HG03469 (cell line): ENCODE data around the gene GRID2.

ENCODE experiments used
- ATAC-seq: cut with Tn5 transposase; IDR thresholded peaks from one replicate; pipeline ENCODE4 v1.9.1; 2021; ENCODE audit warnings: mild to moderate bottlenecking, moderate library complexity, moderate number of reproducible peaks; ENCODE audit not compliant: unreplicated experiment

GRID2 gene

DNA sequence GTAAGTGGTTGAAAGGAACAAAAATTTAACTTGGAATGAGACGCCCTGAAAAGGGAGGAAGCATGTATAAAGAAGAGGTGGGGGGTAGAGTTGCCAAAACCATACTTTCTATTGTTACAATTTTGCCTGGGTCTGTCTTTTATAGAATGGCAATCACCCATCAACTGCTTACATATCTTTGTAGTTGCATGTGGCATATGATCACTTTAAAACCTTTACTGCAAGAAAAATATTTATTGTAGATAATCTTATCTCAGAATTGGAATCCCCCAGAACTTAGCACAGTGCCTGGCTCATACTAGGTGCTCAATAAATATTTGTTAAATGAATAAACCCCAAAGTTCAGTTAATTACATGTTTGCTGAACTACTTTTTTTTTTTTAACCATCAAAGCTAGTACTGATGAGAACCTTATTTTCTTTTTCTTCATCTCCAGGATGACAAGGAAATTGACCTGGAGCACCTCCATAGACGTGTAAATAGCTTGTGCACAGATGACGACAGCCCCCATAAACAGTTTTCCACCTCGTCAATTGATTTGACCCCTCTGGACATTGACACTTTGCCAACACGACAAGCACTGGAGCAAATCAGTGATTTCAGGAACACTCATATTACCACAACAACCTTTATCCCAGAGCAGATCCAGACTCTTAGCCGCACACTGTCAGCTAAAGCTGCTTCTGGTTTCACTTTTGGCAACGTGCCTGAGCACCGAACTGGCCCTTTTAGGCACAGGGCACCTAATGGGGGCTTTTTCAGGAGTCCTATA, 1468.1 kb downstream of the GRID2 start:
- ATAC-seq: no peak

DNA sequence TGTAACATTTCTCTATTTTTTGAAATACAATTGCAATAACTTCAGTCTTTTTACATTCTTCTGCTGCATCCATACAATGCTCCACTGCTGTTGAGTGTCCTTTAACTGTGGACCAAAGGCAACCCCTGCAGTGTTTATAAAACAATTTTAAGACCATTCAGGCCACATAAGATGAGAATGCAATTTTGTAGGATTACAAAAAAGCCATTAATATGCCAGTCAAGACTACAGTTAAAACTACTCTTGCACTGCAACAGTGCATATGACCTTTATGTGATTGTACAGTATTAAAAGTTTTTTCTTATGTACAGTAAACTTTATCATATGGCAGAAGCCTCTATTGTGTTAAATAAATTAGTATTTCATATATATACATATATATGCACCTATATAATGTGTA, 1469.1 kb downstream of the GRID2 start:
- no peak for ATAC-seq

DNA sequence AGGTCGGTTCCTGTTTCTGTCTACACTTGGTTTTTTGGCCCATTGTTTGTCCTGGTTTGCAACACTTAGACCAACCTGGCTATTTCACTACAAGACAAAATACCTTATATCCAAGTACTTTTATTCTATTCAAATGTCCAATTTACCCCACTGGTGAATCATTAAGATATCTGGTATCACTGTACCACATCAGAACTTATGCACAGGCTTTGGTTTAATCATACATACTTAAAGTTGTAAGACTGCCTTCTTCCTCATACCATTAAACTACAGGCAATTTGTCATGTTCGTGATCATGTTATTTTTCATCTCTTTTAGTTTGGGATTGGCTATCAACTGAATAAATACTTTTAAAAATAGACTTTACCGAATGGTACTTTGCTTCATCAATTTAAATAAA, 1471.8 kb downstream of the GRID2 start:
- no peak for ATAC-seq

DNA sequence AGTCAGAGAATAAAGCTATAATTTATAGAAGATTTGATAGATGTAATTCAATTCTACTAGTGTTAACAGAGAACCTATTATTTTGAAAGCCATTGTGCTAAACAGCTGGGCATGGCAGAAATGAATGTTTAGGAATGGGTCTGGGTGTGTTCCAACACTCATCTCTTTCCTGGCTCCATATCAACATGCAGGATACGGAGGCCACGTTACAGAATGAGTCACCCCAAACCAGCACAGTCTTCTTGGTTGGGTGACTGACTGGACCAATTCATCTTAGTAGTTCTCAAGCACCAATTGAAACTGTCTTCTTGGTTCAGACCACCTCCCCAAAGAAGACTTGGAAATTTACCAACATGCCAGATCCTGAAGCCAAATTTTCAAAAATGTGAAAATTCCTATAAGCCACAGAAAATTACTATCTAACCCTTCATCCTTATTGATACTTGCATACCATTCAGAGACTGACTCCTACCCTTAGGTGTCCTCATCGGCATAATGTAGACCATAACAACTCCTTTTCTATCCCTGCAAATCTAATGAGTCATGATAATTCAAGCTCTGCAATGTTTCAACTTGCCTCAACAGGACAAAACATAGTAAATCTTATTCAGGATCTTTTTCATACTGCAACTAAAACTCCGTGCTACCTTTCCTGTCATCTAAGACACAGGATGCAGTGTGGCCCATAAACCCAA, 1472.8 kb downstream of the GRID2 start:
- no peak for ATAC-seq

DNA sequence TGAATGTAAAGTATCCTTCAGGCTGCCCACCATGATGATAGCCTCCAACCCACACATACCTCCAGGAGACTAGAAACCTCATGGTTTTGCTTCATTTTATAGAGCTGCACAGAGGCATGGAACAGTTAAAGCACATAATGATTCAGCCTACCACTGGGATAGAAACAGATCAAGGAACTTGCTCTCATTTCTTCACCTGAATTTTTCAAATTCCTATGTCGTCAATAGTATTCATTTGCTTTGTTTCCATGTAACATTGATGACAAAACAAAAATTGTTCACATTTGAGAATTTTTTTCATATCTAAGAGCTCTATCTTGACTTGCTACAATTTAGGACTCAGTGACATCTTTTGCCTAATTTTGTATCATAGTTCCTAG, 1473.3 kb downstream of the GRID2 start:
- no peak for ATAC-seq

DNA sequence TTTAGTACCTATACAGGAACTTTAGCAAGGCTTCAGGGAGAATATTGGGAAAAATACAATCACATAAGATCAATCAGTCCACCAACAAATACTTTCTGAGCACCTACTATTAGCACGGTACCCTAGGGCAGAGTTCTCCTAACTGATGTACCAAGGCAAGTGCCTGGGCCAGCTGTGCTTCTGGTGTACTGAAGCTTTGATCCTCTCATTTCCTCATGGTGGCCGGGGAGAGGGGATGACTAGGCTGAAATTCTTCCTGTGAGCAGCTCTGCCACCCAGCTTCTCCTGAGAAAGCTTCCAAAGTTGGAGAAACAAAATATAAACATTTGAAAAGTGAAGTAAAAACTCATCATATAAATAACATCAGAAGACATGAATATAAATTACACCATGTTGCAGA, 1475.5 kb downstream of the GRID2 start:
- no peak for ATAC-seq

DNA sequence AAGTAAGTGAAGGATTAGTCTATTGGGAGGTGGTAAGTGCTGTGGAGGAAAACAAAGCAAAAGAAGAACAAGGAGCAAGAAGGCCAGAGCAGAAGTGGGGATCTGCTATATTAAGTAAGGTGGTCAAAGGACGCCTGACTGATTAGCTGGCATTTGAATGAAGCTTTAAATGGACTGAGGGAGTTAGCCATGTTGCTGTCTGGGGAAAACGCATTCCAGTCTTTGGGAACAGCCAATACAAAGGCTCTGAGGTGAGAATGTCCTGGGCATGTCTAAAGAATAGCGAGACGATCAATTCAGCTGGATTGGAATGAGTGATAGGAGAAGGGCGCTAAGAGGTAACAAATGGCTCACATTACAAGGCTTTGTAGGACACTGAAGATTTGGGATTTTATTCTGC, 1476.3 kb downstream of the GRID2 start:
- no peak for ATAC-seq

DNA sequence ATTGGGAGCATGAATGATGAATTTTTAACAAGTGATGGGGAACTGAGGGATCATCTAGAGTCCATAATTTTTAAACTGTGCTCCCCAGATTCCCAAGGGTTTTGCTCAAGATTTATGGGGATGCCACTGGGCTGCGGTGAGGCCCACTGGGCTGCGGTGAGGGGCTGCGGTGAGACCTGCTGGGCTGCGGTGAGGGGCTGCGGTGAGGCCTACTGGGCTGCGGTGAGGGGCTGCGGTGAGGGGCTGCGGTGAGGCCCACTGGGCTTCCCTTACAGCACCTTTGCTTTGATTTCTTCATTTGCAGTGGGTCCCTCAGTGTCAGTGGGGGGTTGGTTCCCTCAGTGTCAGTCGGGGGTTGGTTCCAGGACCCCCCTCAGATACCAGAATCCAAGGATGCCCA, 1477.4 kb downstream of the GRID2 start:
- ATAC-seq: no peak

DNA sequence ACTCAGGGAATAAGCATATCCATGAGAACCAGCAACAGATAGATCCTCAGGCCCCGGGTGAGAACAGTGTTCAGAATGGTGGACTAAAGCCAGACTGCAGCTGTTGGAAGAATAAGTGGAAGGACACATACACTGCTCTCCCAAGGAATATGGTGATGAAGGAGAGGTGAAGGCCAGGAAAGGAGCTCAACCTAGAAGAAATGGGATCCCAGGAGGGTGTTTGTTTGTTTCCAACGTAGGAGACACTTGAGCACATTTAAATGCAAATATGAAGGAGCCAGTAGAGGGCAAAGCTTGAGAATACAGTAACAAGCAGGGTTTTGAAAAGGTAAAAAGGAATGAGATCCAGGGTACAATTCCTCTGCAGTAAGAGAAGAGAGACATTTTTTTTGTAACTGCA, 1482.4 kb downstream of the GRID2 start:
- ATAC-seq: no peak

DNA sequence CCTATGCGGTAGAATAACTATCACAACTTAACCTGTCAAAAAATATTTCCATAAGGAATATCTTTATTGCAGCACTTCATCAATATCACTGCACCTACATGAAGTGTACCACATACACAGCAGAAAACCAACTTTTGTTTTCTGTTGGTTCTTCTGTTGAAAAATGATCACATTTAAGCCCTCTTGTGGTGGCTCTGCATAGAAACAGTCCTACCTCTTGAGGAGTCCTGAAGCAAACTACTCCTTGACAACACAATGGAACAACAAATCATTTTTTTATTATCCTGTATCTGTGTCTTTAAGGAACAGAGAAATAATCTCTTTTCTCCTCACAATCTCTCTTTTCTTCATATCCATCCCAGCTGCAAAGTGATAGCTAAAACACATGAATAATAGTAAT, 1484.9 kb downstream of the GRID2 start:
- peak; percentile 57 for ATAC-seq

DNA sequence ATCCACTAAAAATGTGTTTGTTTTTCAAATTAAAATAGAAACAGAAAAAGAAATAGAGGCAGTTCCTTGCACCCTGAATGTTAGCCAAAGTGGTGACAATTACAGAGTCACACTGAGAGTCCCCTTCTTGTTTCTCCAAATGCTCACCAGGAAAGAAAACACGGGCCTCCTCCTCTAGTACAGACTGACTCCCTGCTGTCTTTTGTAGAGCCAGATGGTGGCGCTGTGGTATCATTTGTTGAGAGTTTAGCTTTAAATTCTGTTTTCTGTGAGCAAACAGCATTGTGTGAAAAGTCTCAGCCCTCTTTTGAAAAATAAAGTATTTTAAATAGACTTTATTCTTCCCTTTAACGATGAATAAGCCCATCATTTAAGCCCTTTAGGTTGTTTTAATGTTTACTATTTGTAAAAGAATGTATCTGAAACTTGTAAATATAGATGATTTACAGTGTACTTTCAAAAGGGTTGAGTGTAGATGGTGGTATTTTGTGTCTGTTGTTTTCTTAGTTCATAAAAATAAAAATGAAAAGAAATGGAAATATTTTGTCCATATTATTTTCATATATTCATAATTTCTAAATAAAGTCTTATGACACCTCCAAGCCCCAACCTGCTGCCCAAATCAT, 1487.9 kb downstream of the GRID2 start:
- peak; percentile 68 for ATAC-seq

DNA sequence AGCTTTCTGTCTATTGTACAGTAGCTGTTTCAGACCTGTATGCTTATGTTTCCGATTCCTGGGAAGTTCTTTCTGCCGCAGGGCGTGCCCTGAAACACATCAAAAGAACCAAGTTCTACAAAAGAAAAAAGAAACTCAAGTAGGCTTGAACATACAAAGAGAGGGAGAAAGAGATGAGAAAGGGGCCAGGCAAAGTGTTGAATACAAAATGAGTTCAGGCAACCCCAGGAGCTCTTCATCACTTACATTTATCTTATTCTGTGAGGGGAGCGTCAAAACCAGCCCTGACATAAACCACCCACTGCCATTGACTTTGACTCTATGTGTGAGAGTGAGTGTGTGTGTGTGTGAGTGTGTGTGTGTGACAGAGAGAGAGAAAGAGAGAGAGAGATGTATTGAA, 1498.3 kb downstream of the GRID2 start:
- ATAC-seq: no peak

DNA sequence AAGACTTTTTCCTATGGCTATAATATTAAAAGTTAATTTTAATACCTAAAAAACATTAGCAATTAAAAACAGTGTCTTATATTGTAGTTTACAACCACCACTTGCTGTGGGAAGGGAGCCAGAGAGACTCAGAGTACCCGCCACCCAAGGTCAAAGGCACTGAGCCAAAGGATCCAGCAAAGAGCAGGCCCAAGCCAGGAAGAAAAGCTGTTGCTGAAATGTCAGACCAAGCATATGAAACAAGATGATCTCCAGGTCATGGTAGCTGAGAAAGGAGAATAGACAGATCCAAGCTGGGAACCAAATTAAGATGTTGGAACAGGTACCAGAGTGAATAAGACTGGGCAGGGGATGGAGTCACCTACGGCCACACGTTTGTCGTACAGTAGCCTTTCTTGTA, 1506.0 kb downstream of the GRID2 start:
- ATAC-seq: no peak

DNA sequence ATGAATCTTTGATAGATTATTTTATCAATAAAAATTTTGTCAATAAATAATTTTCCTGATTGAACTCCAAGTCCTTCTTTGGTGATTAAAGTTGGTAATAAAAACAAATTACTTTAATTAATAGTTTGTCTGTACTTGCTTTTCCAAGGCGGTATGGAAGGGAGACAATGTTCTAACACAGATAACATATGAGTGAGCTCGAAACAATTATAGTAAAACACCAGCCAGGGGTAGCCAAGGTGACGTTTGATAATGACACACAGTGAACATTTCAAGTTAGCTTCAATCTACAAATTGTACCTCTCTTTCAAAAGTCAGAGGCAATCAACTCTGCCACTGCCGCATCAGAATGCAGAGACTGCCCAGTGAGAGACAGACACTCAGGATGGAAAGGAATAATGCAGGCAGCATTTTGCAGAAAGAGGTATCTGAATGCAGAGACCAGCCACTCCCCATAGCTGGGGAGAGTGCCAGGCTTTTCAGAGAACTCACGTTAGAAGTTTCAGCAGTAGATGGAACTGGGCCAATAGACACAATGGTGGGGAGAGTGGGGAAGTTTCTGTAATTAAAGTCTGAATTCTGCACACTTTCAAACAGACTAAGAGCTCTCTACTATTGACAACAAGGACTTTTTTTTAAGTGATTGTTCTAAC, 1506.7 kb downstream of the GRID2 start:
- ATAC-seq: no peak

DNA sequence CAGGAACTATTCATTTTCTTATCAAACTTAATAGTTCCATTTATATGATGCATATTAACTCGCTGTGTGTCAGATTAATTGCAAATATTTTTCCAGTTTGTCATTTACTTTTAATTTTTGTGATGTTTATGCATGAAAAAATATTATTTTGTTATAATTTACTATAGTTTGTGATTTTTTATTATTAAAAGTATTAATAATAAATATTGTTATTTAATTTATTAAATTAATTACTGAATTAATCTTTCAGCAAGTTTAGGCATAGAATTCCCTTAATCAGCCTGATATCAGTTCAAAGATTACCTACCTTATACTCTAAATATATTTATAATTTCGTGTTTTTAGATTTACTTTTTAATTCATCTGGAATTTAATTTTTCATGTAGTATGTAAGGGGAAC, 1509.3 kb downstream of the GRID2 start:
- no peak for ATAC-seq

DNA sequence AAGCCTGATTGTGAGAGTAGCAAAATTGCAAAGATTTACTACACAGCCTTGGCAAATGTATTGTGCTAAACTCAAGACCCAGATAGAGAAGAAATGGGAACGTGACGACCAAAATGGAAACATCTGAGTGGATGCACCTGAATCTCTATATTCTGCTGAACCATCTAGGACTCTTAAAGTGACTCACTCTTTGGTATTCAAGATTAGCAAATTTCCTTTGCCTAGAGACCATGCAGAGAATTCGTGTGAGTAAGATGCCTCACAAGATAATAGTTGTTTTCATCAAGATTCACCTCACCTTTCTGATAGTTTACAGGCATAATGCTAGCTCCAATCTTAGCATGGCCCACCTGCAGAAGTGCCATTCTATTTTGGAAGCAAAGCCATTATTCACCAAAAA, 1510.4 kb downstream of the GRID2 start:
- ATAC-seq: no peak

DNA sequence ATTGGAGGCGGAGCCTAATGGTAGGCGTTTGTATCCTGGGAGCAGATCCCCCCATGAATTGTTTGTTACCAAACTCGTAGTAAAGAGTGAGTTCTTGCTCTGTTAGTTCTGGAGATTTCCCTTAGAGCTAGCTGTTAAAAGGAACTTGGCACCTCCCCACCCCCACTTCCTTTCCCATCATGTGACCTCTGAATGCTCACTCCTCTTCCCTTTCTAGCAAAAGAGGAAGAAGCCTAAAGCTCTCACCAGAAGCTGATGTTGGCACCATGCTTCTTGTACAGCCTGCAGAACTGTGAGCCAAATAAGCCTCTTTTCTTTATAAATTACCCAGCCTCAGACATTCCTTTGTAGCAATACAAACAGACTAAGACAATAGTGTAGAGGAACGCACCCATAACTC, 1511.0 kb downstream of the GRID2 start:
- ATAC-seq: no peak
